K562 (cell line): ENCODE results near the gene EPHA1. TPM values are rescaled to one million over a fixed set of nuclear protein-coding genes. Genes with fewer than 3 reads are reported as not detected.
A peak's percentile ranks its signal among the peaks of the same experiment; 100 is the strongest.

ENCODE experiments used
- ARHGAP35 ChIP-seq: fragments of 450-650 bp; IDR thresholded peaks from 2 replicates; pipeline ENCODE4 v1.6.1; 2018; ENCODE audit not compliant: partially characterized antibody
- BRF1 ChIP-seq: IDR thresholded peaks from 3 replicates; pipeline ENCODE4 v1.6.1; 2011; ENCODE audit warnings: borderline replicate concordance, mild to moderate bottlenecking; ENCODE audit not compliant: insufficient read length; ENCODE audit errors: extremely low read depth
- CBX5 ChIP-seq: IDR thresholded peaks from 2 replicates; pipeline ENCODE4 v1.6.1; 2014; ENCODE audit warnings: low read depth, borderline replicate concordance
- CC2D1A ChIP-seq: fragments of 450-650 bp; IDR thresholded peaks from 2 replicates; pipeline ENCODE4 v1.6.1; 2017; ENCODE audit warnings: mild to moderate bottlenecking
- EP400 ChIP-seq: fragments of 450-650 bp; IDR thresholded peaks from 2 replicates; pipeline ENCODE4 v1.6.1; 2017; ENCODE audit warnings: antibody characterized with exemption, mild to moderate bottlenecking, moderate library complexity
- GTF2F1 ChIP-seq: IDR thresholded peaks from 2 replicates; pipeline ENCODE4 v1.6.1; 2011; ENCODE audit warnings: low read depth, low read length, improper control_type of control experiment
- MIER1 ChIP-seq: fragments of 450-650 bp; IDR thresholded peaks from 2 replicates; pipeline ENCODE4 v1.6.1; 2016; ENCODE audit warnings: antibody characterized with exemption, mild to moderate bottlenecking, low read depth
- POLR2B ChIP-seq: fragments of 450-650 bp; IDR thresholded peaks from 2 replicates; pipeline ENCODE4 v1.6.1; 2018; ENCODE audit warnings: low read depth; ENCODE audit not compliant: partially characterized antibody
- PRDM10 ChIP-seq: fragments of 450-650 bp; IDR thresholded peaks from 2 replicates; pipeline ENCODE4 v1.6.1; 2018; ENCODE audit not compliant: partially characterized antibody
- PYGO2 ChIP-seq: fragments of 450-650 bp; IDR thresholded peaks from 2 replicates; pipeline ENCODE4 v1.6.1; 2016; ENCODE audit warnings: mild to moderate bottlenecking, missing genetic modification characterization, moderate library complexity, missing compliant biosample characterization
- RAD51 ChIP-seq: fragments of 450-650 bp; IDR thresholded peaks from 2 replicates; pipeline ENCODE4 v1.7.1; 2016; ENCODE audit warnings: low read depth, mild to moderate bottlenecking, borderline replicate concordance
- SPI1 ChIP-seq: IDR thresholded peaks from 2 replicates; pipeline ENCODE4 v1.6.1; 2011; ENCODE audit warnings: low read depth, low read length, control low read depth, borderline replicate concordance
- UBTF ChIP-seq, 2 experiments: IDR thresholded peaks; 2 replicates each; pipeline ENCODE4 v1.6.1; 2012; ENCODE audit warnings: improper control_type of control experiment in 2 of 2, low read depth in 2 of 2, low read length in 2 of 2, borderline replicate concordance in 1 of 2
- YBX1 ChIP-seq: fragments of 450-650 bp; IDR thresholded peaks from 2 replicates; pipeline ENCODE4 v1.7.1; 2016; ENCODE audit warnings: mild to moderate bottlenecking
- ZMIZ1 ChIP-seq, 2 experiments: fragments of 150-350 bp in 1 of 2; IDR thresholded peaks; 2 replicates each; pipeline ENCODE4 v1.6.1; 2012 to 2016; ENCODE audit warnings: low read depth in 2 of 2, low read length in 2 of 2, mild to moderate bottlenecking in 1 of 2, moderate library complexity in 1 of 2
- ZNF146 ChIP-seq: IDR thresholded peaks from one replicate; pipeline ENCODE4 v1.6.1; 2018; ENCODE audit warnings: missing compliant biosample characterization; ENCODE audit not compliant: unreplicated experiment
- ZNF282 ChIP-seq: sonication (generic); formaldehyde crosslinking; IDR thresholded peaks from 2 replicates; pipeline ENCODE4 v1.8.1; 2023; ENCODE audit warnings: missing genetic modification reagents
- ZNF57 ChIP-seq: fragments of 450-650 bp; formaldehyde crosslinking; IDR thresholded peaks from 2 replicates; pipeline ENCODE4 v1.4.0; 2020; ENCODE audit warnings: mild to moderate bottlenecking, moderate library complexity
- polyA plus RNA-seq, 8 experiments: library from polyadenylated mRNA; depleted of rRNA in 4 of 8; stranded (reverse) in 5 of 8; unstranded in 3 of 8; fragments of >200 nt; fragmentation: Nextera tagmentation in 2 of 8; fragmentation: Illumina TruSeq in 1 of 8; extraction: Ambion mirVana in 2 of 8; extraction: Trizol in 1 of 8; gene quantifications; 2 replicates each; pipeline versions ENCODE4 v1.2.1 to v1.2.3, GENCODE V29; 2011 to 2014; ENCODE audit warnings: inconsistent platforms in 1 of 8, missing spikeins in 1 of 8
- total RNA-seq, 7 experiments: library from RNA; depleted of rRNA in 6 of 7; stranded (reverse); fragments of >200 nt in 6 of 7; fragmentation: Illumina TruSeq in 2 of 7; extraction: Trizol in 2 of 7; gene quantifications; 2 replicates each; pipeline versions ENCODE4 v1.2.1 to v1.2.3, GENCODE V29; 2011 to 2021; ENCODE audit warnings: low replicate concordance in 1 of 7

EPHA1 gene
- total and polyA plus RNA-seq, 9 of the 15 experiments (the other 6 are each of a cell fraction or from before 2014, with no cell fraction given), result 0.22 to 0.57 (median 0.32) TPM; not detected in 6

- TF ChIP-seq PRDM10 (no peak), EP400 (no peak), ZNF146 (CRISPR knock-in tag) (no peak), PYGO2 (peak; percentile 95), UBTF (IDR thresholded peaks at IDR 0.05; ENCODE audit: borderline replicate concordance in 1 of 2, low read depth in 2 of 2, low read length in 2 of 2) (no peak), ZNF57 (CRISPR knock-in tag) (peak; percentile 52; the same call in 1 of the 2 replicates), ZMIZ1 (IDR thresholded peaks at IDR 0.05; ENCODE audit: low read depth in 2 of 2, low read length in 2 of 2) (no peak), ARHGAP35 (no peak), GTF2F1 (no peak), MIER1 (no peak), BRF1 (no peak), YBX1 (no peak), CBX5 (no peak), ZNF282 (no peak), RAD51 (no peak), CC2D1A (no peak), POLR2B (no peak), SPI1 (no peak)
These were observed 38.7 kb downstream of the EPHA1 start (continued) for GRCh38 chr7:143369678-143370651.
